Measurements from ENCODE around the gene LIPT2. TPM values are rescaled to one million over a fixed set of nuclear protein-coding genes. Genes with fewer than 3 reads are reported as not detected.

Gene LIPT2
- polyA plus RNA-seq, 1 of the 3 experiments (the other 2 are of a cell fraction), result 4.6 TPM

- Histone ChIP-seq H3K9ac (no peak overlapping the region), H3K36me3 (replicated peaks in 1 of 2; ENCODE audit: control insufficient read depth in 1 of 2, insufficient read depth in 2 of 2, low read length in 1 of 2) (no peaks in the 10 kb centered on the region), H3K79me2 (ENCODE audit: insufficient read depth) (no peaks in the 10 kb centered on the region), H3K4me2 (no peak overlapping the region), H3K9me3 (no peaks in the 10 kb centered on the region), H3F3A (replicated peaks; ENCODE audit: insufficient read depth) (no peaks in the 10 kb centered on the region), H2AFZ (ENCODE audit: low read depth) (no peak overlapping the region), H3K4me3 (ENCODE audit: low read depth in 2 of 2, low read length in 1 of 2) (no peak overlapping the region), H3K4me1 (ENCODE audit: control insufficient read depth in 1 of 2, insufficient read depth in 2 of 2, low read depth in 1 of 2, low read length in 1 of 2) (peaks cover 0 to 23% of the 10 kb centered on the region in 2 experiments; a peak in 3 of 4 replicates), H3K9me2 (no peaks in the 10 kb centered on the region), H3K27me3 (ENCODE audit: insufficient read depth) (no peaks in the 10 kb centered on the region), H3K27ac (ENCODE audit: low read depth in 2 of 2, low read length in 1 of 2) (no peak overlapping the region), H4K20me1 (ENCODE audit: insufficient read depth) (no peaks in the 10 kb centered on the region)
- no peak for TF ChIP-seq FOXM1 (IDR thresholded peaks at IDR 0.05; ENCODE audit: low read depth)
- no peak for TF ChIP-seq RFX5 (IDR thresholded peaks at IDR 0.05; ENCODE audit: low read length)
- no peak for TF ChIP-seq CTCF (IDR thresholded peaks at IDR 0.05)
- TF ChIP-seq EP300 (IDR thresholded peaks at IDR 0.05; ENCODE audit: borderline replicate concordance in 1 of 2, low read depth in 1 of 2, low read length in 1 of 2), result no peak
- TF ChIP-seq NRF1 (IDR thresholded peaks at IDR 0.05; ENCODE audit: low read depth, low read length), result no peak
- TF ChIP-seq JUND (IDR thresholded peaks at IDR 0.05), result no peak
- TF ChIP-seq ZBTB33 (IDR thresholded peaks at IDR 0.05; ENCODE audit: borderline replicate concordance, low read depth), result no peak
- no peak for TF ChIP-seq FOSL2 (IDR thresholded peaks at IDR 0.05; ENCODE audit: borderline replicate concordance, low read depth)
- no peak for TF ChIP-seq GABPA (IDR thresholded peaks at IDR 0.05; ENCODE audit: low read depth)
- no peak for TF ChIP-seq SIN3A (IDR thresholded peaks at IDR 0.05; ENCODE audit: borderline replicate concordance, low read depth, low read length)
- TF ChIP-seq PBX3 (IDR thresholded peaks at IDR 0.05), result no peak
- TF ChIP-seq GATA2 (CRISPR knock-in tag; IDR thresholded peaks at IDR 0.05), result no peak
- TF ChIP-seq MAX (IDR thresholded peaks at IDR 0.05; ENCODE audit: low read depth), result no peak
- TF ChIP-seq TAF1 (IDR thresholded peaks at IDR 0.05; ENCODE audit: borderline replicate concordance, low read depth, low read length), result no peak
- no peak for TF ChIP-seq RXRA (IDR thresholded peaks at IDR 0.05; ENCODE audit: borderline replicate concordance, low read depth)
- no peak for TF ChIP-seq USF2 (IDR thresholded peaks at IDR 0.05; ENCODE audit: borderline replicate concordance, low read depth, low read length)
- TF ChIP-seq ELF1 (IDR thresholded peaks at IDR 0.05), result no peak
- no peak for TF ChIP-seq SMC3 (IDR thresholded peaks at IDR 0.05; ENCODE audit: low read depth, low read length)
- no peak for TF ChIP-seq EZH2phosphoT487 (IDR thresholded peaks at IDR 0.05; ENCODE audit: borderline replicate concordance, low read depth)
- TF ChIP-seq MXI1 (IDR thresholded peaks at IDR 0.05; ENCODE audit: low read depth, low read length), result no peak
- ChIA-PET CTCF (interaction anchor here (1.1 to 14.5 kb wide), 8 partner anchors 10 to 190 kb away, joined by 3 to 218 read pairs (median 4); no protein-coding TSS in a partner anchor), POLR2A (interaction anchor here (1.2 kb wide), 1 partner anchor 46 kb away, joined by 3 read pairs; the partner anchor contains the start of gene PGM2L1)
- no peak for DNase-seq
- WGBS (ENCODE audit: low lambda C conversion rate), result 93% methylated on average over 9 of the region's 9 CpGs
Observed at GRCh38 chr11:74444173-74444826, 49.2 kb downstream of the LIPT2 start.
